ENCODE data around the gene TGFB1. TPM values are rescaled to one million over a fixed set of nuclear protein-coding genes. Genes with fewer than 3 reads are reported as not detected.

TGFB1 gene
- total and polyA plus RNA-seq, 9 of the 15 experiments (the other 6 are each of a cell fraction or from before 2014, with no cell fraction given), result 0.24 to 159 (median 17.2) TPM

- TF ChIP-seq PATZ1 (CRISPR knock-in tag; IDR thresholded peaks at IDR 0.05; ENCODE audit: borderline replicate concordance) (peak; percentile 26; the same call in 1 of the 2 replicates), ESRRB (CRISPR knock-in tag; IDR thresholded peaks at IDR 0.05; ENCODE audit: borderline replicate concordance) (no peak), MYC (IDR thresholded peaks at IDR 0.05; ENCODE audit: low read depth, low read length) (peak; percentile 55; the same call in 1 of the 2 replicates), MYC (CRISPR knock-in tag; IDR thresholded peaks at IDR 0.05; ENCODE audit: borderline replicate concordance, low read depth) (no peak), ZNF551 (CRISPR knock-in tag; IDR thresholded peaks at IDR 0.05) (peak; percentile 57; the same call in 1 of the 2 replicates), MTA3 (IDR thresholded peaks at IDR 0.05; ENCODE audit: borderline replicate concordance) (peak; percentile 52; the same call in 1 of the 2 replicates), XRCC5 (IDR thresholded peaks at IDR 0.05; ENCODE audit: low read depth, low read length) (peak; percentile 90), MXD1 (CRISPR knock-in tag; IDR thresholded peaks at IDR 0.05; ENCODE audit: borderline replicate concordance, poor library complexity, severe bottlenecking) (no peak), POLR2A (conservative IDR thresholded peaks at IDR 0.05) (peak; percentile 78), TEAD4 (IDR thresholded peaks at IDR 0.05; ENCODE audit: low read length) (0 out of 2 replicates have a peak, but pooled peaks have one; percentile 15), TEAD4 (CRISPR knock-in tag; IDR thresholded peaks at IDR 0.05; ENCODE audit: borderline replicate concordance) (no peak), ZNF77 (CRISPR knock-in tag; IDR thresholded peaks at IDR 0.05) (no peak), RBM22 (IDR thresholded peaks at IDR 0.05; ENCODE audit: low read depth, low read length, poor library complexity, severe bottlenecking) (no peak), E2F6 (IDR thresholded peaks at IDR 0.05; ENCODE audit: borderline replicate concordance in 1 of 2, extremely low read depth in 1 of 2, insufficient read depth in 1 of 2, insufficient read length in 1 of 2, low read depth in 1 of 2, low read length in 1 of 2, poor library complexity in 1 of 2, severe bottlenecking in 1 of 2) (no peak), RB1 (IDR thresholded peaks at IDR 0.05; ENCODE audit: low read depth) (peak; percentile 80), PTRF (tag; IDR thresholded peaks at IDR 0.05) (no peak), KLF16 (IDR thresholded peaks at IDR 0.05) (peak; percentile 56; the same call in 1 of the 2 replicates), POLR2B (IDR thresholded peaks at IDR 0.05; ENCODE audit: low read depth, partially characterized antibody) (peak; percentile 78), ZNF280B (CRISPR knock-in tag; IDR thresholded peaks at IDR 0.05) (no peak), SUPT5H (IDR thresholded peaks at IDR 0.05) (peak; percentile 70), NFATC3 (IDR thresholded peaks at IDR 0.05) (0 out of 2 replicates have a peak, but pooled peaks have one; percentile 17), FOXP1 (CRISPR knock-in tag; IDR thresholded peaks at IDR 0.05) (0 out of 2 replicates have a peak, but pooled peaks have one; percentile 26)
Observed at GRCh38 chr19:41308450-41309179, 45.1 kb downstream of the TGFB1 start (continued).
